ENCODE results near the gene DES. TPM values are rescaled to one million over a fixed set of nuclear protein-coding genes. Genes with fewer than 3 reads are reported as not detected.
A peak's percentile ranks its signal among the peaks of the same experiment; 100 is the strongest.

The DES gene
- total RNA-seq, 1 donor from 2014 or later, result not detected

DNA sequence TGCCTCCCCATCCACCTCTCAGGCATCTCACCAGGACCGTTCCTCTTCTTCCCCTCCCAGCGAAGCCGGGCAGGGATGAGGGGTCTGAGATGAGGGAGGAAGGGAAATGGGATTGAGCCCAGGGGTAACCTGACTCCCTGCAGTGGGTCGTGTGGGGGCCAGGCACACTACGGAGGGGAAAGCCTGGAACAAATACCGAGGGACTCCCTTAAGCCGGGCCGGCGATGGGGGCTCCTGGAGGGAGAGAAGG is 16.2 kb downstream of the DES start:
- peaks cover 53% of the 10 kb centered on the region for H3K27me3 ChIP-seq
- H3K4me1 Mint-ChIP-seq, result peaks cover 7% of the 10 kb centered on the region
- H3K9me3 Mint-ChIP-seq, result no peaks in the 10 kb centered on the region
- peak overlapping the region; percentile 9 for H3K27ac Mint-ChIP-seq
- DNase-seq (ENCODE audit: low spot score), result no peak
- H3K4me1 ChIP-seq, result peaks cover 11% of the 10 kb centered on the region
- H3F3A ChIP-seq (ENCODE audit: low read depth), result peaks cover 12% of the 10 kb centered on the region
- no peaks in the 10 kb centered on the region for H3K36me3 Mint-ChIP-seq
- H4K20me1 ChIP-seq (ENCODE audit: low read depth), result no peaks in the 10 kb centered on the region
- no peaks in the 10 kb centered on the region for H3K79me2 ChIP-seq (ENCODE audit: low read depth)
- peak overlapping the region; percentile 91 for H2AFZ ChIP-seq (replicated peaks)
- no peaks in the 10 kb centered on the region for H3K9me3 ChIP-seq (ENCODE audit: low read depth)
- no peaks in the 10 kb centered on the region for H3K36me3 ChIP-seq
- H3K27ac ChIP-seq, result no peak overlapping the region
- H3K4me2 ChIP-seq, result peak overlapping the region; percentile 88
- no peaks in the 10 kb centered on the region for H3K27me3 Mint-ChIP-seq (ENCODE audit: insufficient read depth, low read depth)
- TF ChIP-seq EZH2phosphoT487 (IDR thresholded peaks at IDR 0.05) (no peak), EZH2 (IDR thresholded peaks at IDR 0.05) (no peak)
- peak overlapping the region; percentile 49 for H3K4me3 ChIP-seq
- H3K9ac ChIP-seq, result no peak overlapping the region
- H3K4me3 Mint-ChIP-seq, result no peak overlapping the region

GRCh38 chr2:219434718-219435525 is 16.7 kb downstream of the DES start, which contains the start of gene SPEG:
SPEG (plus strand) TSS chr2:219434843; CDS start chr2:219434978, 135 bp downstream.
- peak within 1 kb of the TSS; percentile 42 for H3K4me3 Mint-ChIP-seq
- peak; percentile 59 for DNase-seq (ENCODE audit: low spot score)
- peaks cover 12% of the 10 kb centered on the region for H3F3A ChIP-seq (ENCODE audit: low read depth)
- no peaks in the 10 kb centered on the region for H3K36me3 Mint-ChIP-seq
- peak within 1 kb of the TSS; percentile 91 for H2AFZ ChIP-seq (replicated peaks)
- H3K27ac ChIP-seq, result no peak within 1 kb of the TSS
- H3K27me3 ChIP-seq, result peaks cover 58% of the 10 kb centered on the region
- H3K36me3 ChIP-seq, result no peaks in the 10 kb centered on the region
- peak within 1 kb of the TSS; percentile 49 for H3K4me3 ChIP-seq
- TF ChIP-seq EZH2 (IDR thresholded peaks at IDR 0.05) (peak; percentile 50), EZH2phosphoT487 (IDR thresholded peaks at IDR 0.05) (no peak), CTCF (IDR thresholded peaks at IDR 0.05) (no peak)
- no peaks in the 10 kb centered on the region for H3K9me3 ChIP-seq (ENCODE audit: low read depth)
- no peaks in the 10 kb centered on the region for H3K27me3 Mint-ChIP-seq (ENCODE audit: insufficient read depth, low read depth)
- no peaks in the 10 kb centered on the region for H4K20me1 ChIP-seq (ENCODE audit: low read depth)
- no peaks in the 10 kb centered on the region for H3K9me3 Mint-ChIP-seq
- H3K27ac Mint-ChIP-seq, result peak within 1 kb of the TSS; percentile 53
- H3K4me1 Mint-ChIP-seq, result peaks cover 7% of the 10 kb centered on the region
- H3K4me2 ChIP-seq, result peak within 1 kb of the TSS; percentile 88
- peaks cover 11% of the 10 kb centered on the region for H3K4me1 ChIP-seq
- no peaks in the 10 kb centered on the region for H3K79me2 ChIP-seq (ENCODE audit: low read depth)
- no peak within 1 kb of the TSS for H3K9ac ChIP-seq

DNA sequence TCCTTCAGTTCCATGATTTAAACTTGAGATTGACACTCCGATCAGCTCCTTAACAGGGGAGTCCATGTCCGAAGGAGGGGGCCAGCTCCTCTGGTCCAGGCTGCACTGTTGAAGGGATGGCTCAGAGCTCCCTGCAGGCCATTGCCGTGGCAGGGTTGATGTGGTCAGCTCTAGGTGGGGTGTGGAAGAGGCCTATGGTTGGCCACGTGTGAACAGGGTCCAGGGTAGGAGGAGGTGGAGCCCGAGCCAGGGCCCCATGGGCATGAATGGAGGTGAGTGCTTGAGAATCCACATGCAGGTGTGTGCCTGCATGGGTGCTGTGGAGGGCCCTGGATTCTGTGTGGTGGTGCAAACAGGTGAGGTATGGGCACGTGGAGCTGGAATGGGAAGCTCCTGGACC is 17.5 kb downstream of the DES start:
- peak overlapping the region; percentile 42 for H3K4me3 Mint-ChIP-seq
- peaks cover 11% of the 10 kb centered on the region for H3K4me1 ChIP-seq
- H3K27ac ChIP-seq, result no peak overlapping the region
- TF ChIP-seq EZH2 (IDR thresholded peaks at IDR 0.05), result no peak
- TF ChIP-seq EZH2phosphoT487 (IDR thresholded peaks at IDR 0.05), result no peak
- no peak for TF ChIP-seq CTCF (IDR thresholded peaks at IDR 0.05)
- no peak overlapping the region for H3K4me2 ChIP-seq
- peaks cover 12% of the 10 kb centered on the region for H3F3A ChIP-seq (ENCODE audit: low read depth)
- peaks cover 66% of the 10 kb centered on the region for H3K27me3 ChIP-seq
- no peaks in the 10 kb centered on the region for H3K36me3 ChIP-seq
- H3K9me3 ChIP-seq (ENCODE audit: low read depth), result no peaks in the 10 kb centered on the region
- no peak overlapping the region for H2AFZ ChIP-seq (replicated peaks)
- peaks cover 7% of the 10 kb centered on the region for H3K4me1 Mint-ChIP-seq
- H3K9ac ChIP-seq, result no peak overlapping the region
- peaks cover 2% of the 10 kb centered on the region for H3K27me3 Mint-ChIP-seq (ENCODE audit: insufficient read depth, low read depth)
- H3K36me3 Mint-ChIP-seq, result no peaks in the 10 kb centered on the region
- H4K20me1 ChIP-seq (ENCODE audit: low read depth), result no peaks in the 10 kb centered on the region
- no peaks in the 10 kb centered on the region for H3K9me3 Mint-ChIP-seq
- H3K79me2 ChIP-seq (ENCODE audit: low read depth), result no peaks in the 10 kb centered on the region
- H3K27ac Mint-ChIP-seq, result peak overlapping the region; percentile 53
- H3K4me3 ChIP-seq, result no peak overlapping the region
- no peak for DNase-seq (ENCODE audit: low spot score)

DNA sequence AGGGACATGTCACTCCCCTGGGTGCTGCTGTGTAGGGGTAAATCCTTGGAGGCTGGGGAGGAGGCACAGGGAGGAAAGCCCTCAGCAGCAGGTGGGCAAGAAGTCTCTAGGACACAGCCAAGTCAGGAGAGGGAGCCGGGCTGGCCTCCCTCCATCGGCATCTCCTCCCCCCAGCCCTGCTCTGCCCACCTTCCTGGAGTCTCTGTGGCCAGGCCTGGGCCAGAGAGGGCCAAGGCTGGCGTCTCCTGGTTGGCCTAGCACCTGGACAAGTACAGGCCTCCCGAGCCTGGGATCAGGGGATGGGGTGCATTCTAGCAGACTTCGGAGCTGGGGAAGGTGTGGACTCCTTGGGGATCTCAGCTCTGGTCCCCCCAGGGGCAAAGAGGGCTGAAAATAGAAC is 18.3 kb downstream of the DES start:
- H3K36me3 ChIP-seq, result no peaks in the 10 kb centered on the region
- Mint-ChIP-seq H3K27me3 (ENCODE audit: insufficient read depth, low read depth) (peaks cover 6% of the 10 kb centered on the region), H3K27ac (no peak overlapping the region), H3K4me3 (no peak overlapping the region), H3K9me3 (no peaks in the 10 kb centered on the region), H3K4me1 (peaks cover 12% of the 10 kb centered on the region), H3K36me3 (no peaks in the 10 kb centered on the region)
- H3K4me2 ChIP-seq, result no peak overlapping the region
- H3K9ac ChIP-seq, result no peak overlapping the region
- H3K79me2 ChIP-seq (ENCODE audit: low read depth), result no peaks in the 10 kb centered on the region
- no peak for DNase-seq (ENCODE audit: low spot score)
- H2AFZ ChIP-seq (replicated peaks), result no peak overlapping the region
- peaks cover 11% of the 10 kb centered on the region for H3K4me1 ChIP-seq
- no peaks in the 10 kb centered on the region for H3K9me3 ChIP-seq (ENCODE audit: low read depth)
- no peaks in the 10 kb centered on the region for H4K20me1 ChIP-seq (ENCODE audit: low read depth)
- H3K4me3 ChIP-seq, result no peak overlapping the region
- H3K27ac ChIP-seq, result no peak overlapping the region
- TF ChIP-seq EZH2phosphoT487 (IDR thresholded peaks at IDR 0.05) (no peak), CTCF (IDR thresholded peaks at IDR 0.05) (no peak), EZH2 (IDR thresholded peaks at IDR 0.05) (no peak)
- peaks cover 74% of the 10 kb centered on the region for H3K27me3 ChIP-seq
- peaks cover 12% of the 10 kb centered on the region for H3F3A ChIP-seq (ENCODE audit: low read depth)
